GM19467 (cell line): ENCODE data around the gene CTU2.
A peak's percentile ranks its signal among the peaks of the same experiment; 100 is the strongest.

Experiments
- ATAC-seq: cut with Tn5 transposase; IDR thresholded peaks from one replicate; pipeline ENCODE4 v1.9.1; 2021; ENCODE audit warnings: mild to moderate bottlenecking, moderate library complexity; ENCODE audit not compliant: unreplicated experiment

Gene CTU2

GRCh38 chr16:88681084-88681680 lies 25.1 kb upstream of the CTU2 start:
- peak; percentile 2 for ATAC-seq

DNA sequence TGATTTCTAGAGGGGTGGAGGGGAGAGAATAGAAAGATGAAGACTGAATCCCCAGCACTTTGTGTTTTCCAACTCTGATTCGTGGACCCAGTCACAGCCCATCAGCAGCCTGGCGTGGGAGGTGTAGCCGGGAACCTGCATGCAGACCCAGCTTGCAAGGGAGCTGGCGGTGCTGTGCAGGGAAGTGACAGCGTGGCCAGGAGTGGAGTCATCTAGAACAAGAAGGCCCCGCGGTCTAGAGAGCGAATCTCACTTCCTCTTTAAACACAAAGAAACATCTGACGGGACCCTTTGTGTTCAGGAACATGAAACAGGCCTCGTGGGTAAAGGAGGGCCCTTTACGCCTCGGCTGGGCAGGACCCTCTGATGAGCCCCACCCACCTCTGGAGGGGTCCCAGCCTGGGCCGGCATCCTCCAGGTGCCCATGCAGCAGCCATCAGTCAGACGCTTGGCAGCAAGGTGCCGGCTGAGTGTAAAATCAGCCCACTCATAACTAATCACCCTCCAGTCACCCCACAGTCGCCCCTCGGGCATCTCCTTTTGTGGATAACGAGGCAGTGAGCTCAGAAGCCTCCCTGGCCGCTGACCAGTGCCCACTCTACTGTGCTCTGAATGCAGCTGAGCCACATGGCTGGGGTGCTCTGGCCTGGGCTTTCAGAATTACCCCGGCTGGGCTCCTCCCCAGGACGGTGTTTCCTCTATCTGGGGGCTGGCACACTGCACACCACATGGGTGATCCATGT lies 24.4 kb upstream of the CTU2 start:
- peak; percentile 60 for ATAC-seq

DNA sequence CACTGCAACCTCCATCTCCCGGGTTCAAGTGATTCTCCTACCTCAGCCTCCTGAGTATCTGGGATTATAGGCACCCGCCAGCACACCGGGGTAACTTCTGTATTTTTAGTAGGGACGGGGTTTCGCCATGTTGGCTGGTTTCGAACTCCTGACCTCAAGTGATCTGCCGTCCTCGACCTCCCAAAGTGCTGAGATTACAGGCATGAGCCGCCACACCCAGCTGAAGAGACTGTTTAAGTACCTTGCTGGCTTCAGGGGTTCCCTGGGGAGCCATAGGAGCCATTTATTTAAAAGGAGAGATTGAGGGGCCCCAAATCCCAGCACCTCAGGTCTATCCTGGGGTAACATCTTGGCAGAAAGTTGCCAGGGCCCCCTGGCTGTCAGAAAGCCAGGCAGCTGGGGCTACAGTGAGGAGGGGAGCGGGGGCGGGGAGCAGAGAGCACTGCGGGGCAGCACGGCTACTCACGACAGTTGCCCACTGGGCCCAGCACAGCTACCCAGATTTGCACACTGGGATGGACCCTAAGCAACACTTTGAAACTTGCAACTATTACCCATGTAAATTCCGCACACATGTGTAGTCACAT lies 21.6 kb upstream of the CTU2 start:
- no peak for ATAC-seq

DNA sequence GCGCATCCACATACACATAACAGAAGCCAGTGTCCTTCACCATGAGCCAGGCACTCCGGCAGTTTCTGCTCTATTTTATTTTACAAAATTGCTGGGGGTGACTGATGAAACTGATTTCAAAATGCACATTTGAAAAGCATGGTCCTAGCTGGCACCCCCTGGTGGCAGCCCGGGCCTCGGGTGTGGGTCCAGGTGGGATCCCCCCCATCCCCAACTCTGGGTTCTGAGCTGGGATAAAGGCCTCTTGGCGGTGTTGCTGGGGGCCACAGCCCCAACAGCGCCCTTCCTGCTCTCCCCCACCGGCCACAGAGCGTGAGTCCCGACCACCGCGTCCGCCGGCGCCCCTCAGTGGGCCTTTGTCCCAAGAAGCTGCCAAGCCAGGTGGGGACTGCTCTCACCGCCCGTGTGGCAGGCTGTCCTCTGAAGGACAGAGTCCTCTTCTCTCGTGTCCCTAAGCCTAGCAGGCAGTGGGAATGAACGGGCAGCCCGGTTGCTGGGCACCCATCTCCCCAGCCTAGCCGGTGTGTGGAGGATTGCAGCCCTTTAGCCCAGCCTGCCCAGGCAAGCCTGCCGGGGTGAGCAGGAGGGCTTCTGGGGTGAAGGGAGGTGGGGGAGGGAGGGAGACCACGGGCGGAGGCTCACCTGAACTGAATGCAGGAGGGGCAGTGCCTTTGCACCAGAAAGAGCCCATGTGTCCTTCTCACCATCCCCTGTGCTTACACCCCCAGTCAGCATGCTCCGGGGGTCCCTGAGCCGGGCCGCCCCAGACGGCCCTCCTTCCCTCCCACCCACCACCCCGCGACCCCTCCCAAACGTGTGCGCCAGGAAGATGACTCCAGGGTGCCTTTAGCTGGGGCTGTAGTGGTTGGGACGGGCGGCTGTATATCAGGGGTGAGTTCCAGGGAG lies 20.9 kb upstream of the CTU2 start:
- no peak for ATAC-seq

GRCh38 chr16:88686062-88686438 lies 20.3 kb upstream of the CTU2 start:
- ATAC-seq, result peak; percentile 2

GRCh38 chr16:88686439-88687253 lies 19.7 kb upstream of the CTU2 start, which contains the start of gene SNAI3:
TSS of gene SNAI3 (minus strand) at chr16:88686507. CDS start at chr16:88686406, 101 bp downstream.
- peak; percentile 60 for ATAC-seq

- ATAC-seq, result no peak
Measured at GRCh38 chr16:88687254-88687576, 19.1 kb upstream of the CTU2 start.

DNA sequence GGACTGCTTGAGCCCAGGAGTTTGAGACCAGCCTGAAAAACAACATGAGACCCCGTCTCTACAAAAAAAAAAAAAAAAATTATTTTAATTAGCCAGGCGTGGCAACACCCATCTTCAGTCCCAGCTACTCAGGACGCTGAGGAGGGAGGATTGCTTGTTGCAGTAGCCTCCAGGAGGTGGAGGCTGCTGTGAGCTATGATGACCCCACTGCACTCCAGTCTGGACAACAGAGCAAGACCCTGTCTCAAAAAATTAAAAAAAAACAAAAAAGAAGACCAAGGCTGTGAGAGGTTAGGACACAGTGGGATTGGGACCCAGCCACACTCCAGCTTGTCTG lies 18.7 kb upstream of the CTU2 start:
- ATAC-seq, result no peak

DNA sequence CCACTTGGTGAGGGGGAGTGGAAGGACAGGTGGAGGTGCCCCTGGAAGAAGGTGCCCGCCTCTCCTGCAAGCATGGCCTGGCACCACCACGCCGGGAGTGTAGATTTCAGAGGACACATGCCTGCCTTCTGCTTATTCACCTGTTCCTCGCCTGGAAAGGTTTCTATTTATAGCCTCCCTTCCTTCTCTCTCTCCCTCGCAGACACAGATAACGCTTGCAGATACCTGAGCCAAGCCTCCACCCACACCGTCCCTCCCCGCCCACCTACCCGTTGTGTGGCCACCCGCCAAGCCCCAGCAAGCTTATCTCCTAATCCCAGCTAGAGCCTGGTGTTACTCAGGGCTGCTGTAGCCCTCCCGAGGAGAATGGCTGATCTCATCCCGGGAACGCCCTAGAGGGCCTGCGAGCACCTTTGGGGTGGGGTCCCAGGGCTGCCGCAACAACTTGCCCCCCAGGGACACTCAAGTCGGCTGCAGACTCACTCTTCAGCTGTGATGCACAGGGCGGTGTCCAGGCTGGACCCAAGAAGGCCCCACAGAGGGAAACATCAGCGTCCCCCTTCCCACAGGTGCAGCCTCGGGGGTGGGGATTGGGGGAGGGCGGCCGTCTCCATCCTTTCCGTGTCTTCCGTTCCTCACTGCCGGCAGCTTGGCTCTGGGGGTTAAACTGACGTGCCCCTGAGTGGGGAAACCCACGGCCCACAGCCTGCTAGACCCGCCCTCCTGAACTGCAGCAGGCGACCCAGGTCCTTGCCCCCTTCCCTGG lies 18.1 kb upstream of the CTU2 start:
- ATAC-seq, result no peak

- ATAC-seq, result no peak
Measured at GRCh38 chr16:88690341-88691128, 15.8 kb upstream of the CTU2 start.

- no peak for ATAC-seq
Measured at GRCh38 chr16:88691129-88691813, 15.0 kb upstream of the CTU2 start.

DNA sequence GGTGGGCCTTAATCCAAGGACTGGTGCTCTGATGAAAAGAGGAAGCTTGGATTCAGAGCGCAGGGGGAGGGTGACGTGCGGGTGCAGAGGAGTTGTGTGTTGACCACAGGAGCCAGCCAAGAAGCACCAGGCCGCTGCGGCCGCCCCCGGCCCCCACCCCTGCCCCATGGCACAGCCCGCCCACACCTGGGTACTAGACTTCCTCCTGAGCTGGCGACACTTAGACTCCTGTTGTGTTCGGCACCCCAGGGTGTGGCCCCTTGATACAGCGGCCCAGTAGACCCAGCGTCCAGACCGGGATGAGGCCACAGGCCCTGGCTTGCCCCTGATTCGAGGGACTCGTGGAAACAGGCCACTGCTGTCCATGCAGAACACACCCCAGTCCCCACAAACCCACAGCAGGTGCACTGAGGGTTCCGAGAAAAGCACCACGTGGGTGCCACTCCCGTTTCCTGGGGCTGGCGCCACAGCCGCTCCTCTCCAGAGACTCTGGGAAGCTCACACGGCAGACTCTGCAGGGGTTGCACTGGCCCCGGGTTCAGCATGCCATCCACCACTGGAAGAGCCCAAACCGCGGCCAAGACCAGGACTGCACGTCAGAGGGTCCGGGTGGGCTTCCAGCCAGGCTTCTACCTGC lies 14.3 kb upstream of the CTU2 start:
- ATAC-seq, result no peak

DNA sequence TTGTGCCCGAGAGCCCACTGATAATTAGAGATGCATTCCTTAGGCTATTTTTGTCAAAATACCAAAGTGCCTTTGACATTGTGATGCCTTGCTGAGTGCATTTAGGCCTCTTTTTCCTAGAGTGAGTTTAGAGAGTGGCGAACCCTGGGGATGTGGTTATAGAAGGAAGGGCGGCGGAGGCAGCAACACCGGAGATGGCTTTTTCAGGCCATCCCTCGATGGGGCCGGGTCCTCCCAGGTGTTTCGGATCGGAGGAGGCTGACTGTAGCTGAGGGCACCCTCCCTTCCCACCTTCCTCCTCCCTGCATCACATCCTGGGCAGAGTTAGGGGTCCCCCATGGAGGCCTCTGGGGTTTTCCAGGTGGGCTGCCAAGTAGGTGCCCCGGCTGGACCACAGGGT lies 13.4 kb upstream of the CTU2 start:
- ATAC-seq, result no peak

DNA sequence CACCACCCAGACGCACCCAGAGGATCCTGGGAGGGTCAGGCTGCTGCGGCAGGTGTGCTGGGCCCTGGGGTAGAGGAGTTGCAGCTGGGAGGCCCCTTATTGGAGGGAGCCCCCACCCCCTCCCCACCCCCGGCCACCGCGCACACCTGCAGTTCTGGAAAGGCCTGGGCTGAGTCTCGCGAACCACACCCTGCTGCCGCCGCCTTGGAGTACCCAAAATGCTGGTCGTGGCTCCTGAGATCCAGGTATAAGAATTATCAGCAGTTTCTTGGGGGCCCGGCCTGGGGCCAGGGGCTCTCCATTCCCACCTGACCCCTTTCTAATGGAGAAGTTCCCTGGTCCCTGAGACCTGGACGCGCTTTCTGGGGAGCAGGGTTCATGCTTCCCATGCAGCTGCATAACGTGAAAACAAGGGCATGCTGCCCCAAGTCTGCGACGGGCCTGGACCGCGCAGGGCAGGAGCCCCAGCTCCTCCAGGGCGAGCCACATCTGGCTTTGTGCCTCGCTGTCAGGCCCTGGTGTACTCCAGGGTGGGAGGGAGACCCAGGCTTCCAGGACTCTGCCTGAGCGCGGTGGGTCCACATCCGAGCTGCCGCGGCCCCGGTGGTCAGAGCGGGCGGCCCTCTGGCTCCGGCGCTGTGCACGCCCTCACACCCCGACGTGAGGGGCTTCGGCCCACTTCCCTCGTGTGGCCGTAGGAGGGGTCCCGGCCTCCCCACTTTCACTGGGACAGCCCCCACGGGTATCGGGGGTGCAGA lies 12.7 kb upstream of the CTU2 start:
- ATAC-seq, result no peak

- no peak for ATAC-seq
Measured at GRCh38 chr16:88694221-88695087, 11.8 kb upstream of the CTU2 start.

- ATAC-seq, result no peak
Measured at GRCh38 chr16:88695218-88695617, 11.1 kb upstream of the CTU2 start.
